Left lung (tissue), 10 donors: ENCODE measurements around the gene FAM25C. TPM values are rescaled to one million over a fixed set of nuclear protein-coding genes. Genes with fewer than 3 reads are reported as not detected.
"Not testable (repeated sequence)": the region's sequence is repeated elsewhere in the genome, so short reads cannot be mapped to it uniquely, and the experiment has no call there.

Experiments used
- ATAC-seq: fragments of 200-7000 bp; cut with Tn5 transposase; one replicate; pipeline ENCODE4 v1.9.1; 2020; ENCODE audit warnings: moderate library complexity
- DNase-seq, 4 donors: peaks; one replicate each; pipeline ENCODE4 v3.0.0-alpha.2; 2013 to 2020
- H3K27ac ChIP-seq, 2 donors: fragments of 200-600 bp; sonication (generic) in 1 of 2; one replicate each; pipeline versions ENCODE4 v1.5.0 to v1.8.0; 2020 to 2021
- H3K27me3 ChIP-seq, 2 donors: fragments of 200-600 bp; sonication (generic) in 1 of 2; one replicate each; pipeline versions ENCODE4 v1.5.0 to v1.8.0; 2020 to 2021
- H3K36me3 ChIP-seq, 2 donors: fragments of 200-600 bp; sonication (generic) in 1 of 2; one replicate each; pipeline versions ENCODE4 v1.5.0 to v1.8.0; 2020 to 2021
- H3K4me1 ChIP-seq, 2 donors: fragments of 200-600 bp; one replicate each; pipeline ENCODE4 v1.8.0; 2021
- H3K4me3 ChIP-seq, 2 donors: fragments of 200-600 bp; sonication (generic) in 1 of 2; one replicate each; pipeline versions ENCODE4 v1.5.0 to v1.8.0; 2020 to 2021; ENCODE audit warnings: mild to moderate bottlenecking in 1 of 2
- H3K9me3 ChIP-seq, 2 donors: fragments of 200-600 bp; sonication (generic) in 1 of 2; one replicate each; pipeline versions ENCODE4 v1.5.0 to v1.8.0; 2020 to 2021
- intact Hi-C, 2 donors: fragments of 100-400 bp; cut with DNase I; formaldehyde crosslinking; loops; one replicate each; pipeline versions ENCODE4 v1.11.2 to v1.14.2; 2022
- polyA plus RNA-seq, 6 donors: library from polyadenylated mRNA; unstranded; fragments of 120-200 nt; gene quantifications; one replicate each; pipeline ENCODE4 v1.2.1, GENCODE V29; 2013; ENCODE audit not compliant: insufficient read length in 6 of 6
- total RNA-seq, 2 donors: library from RNA; stranded (reverse); fragmentation: NEBNext Ultra II Directional; extraction: Animal tissue kit (Norgen Biotek cat#: 25700); gene quantifications; one replicate each; pipeline ENCODE4 v1.2.1, GENCODE V29; 2021
- donor health status: DM: no; HTN: yes; CAD: no.
- donor health status: DM: no; HTN: no; CAD: no.

Gene FAM25C
- total and polyA plus RNA-seq, 8 donors, result not detected

DNA sequence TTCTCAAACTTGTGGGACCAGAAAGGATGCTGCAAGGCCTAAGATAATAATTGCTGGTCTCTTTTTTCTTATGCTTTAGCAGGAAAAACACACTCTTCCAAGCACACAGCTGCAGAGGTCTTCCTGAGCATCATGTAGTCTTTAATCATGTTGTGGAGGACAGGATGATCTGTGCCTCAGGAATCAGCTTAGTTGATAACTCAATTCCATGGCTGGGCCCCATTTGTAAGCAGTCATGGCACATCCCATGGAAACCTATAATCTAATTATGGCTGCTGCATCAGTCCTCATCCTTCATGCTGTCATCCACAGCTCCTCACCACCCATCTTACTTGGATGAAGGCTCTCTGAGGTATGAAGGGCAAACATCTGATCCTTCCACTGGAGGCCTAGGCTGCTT is 26.5 kb downstream of the FAM25C start:
- H3K4me3 ChIP-seq, H3K27me3 ChIP-seq, H3K27ac ChIP-seq, DNase-seq, H3K36me3 ChIP-seq, H3K4me1 ChIP-seq, H3K9me3 ChIP-seq, ATAC-seq, intact Hi-C loops: not testable (repeated sequence)

DNA sequence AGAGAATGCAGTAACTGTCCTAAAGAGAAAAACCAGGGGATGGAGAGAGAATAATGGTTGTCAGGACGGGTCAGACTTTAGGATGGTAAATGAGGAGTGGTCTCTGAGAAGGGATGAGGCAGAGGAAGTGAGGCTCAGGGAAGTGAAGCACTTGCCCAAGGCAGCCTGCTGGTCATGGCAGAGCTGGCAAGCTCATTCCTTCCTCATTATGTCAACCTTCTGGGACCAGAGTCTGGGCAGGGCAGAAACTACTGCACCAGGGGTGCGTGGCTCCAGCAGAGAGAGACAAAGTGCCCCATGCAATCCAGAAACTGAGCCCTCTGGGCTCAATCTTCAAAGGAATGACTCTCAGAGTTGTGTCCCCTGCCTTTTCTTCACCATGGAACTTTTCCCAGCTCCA is 27.5 kb downstream of the FAM25C start:
- H3K36me3 ChIP-seq, H3K27me3 ChIP-seq, ATAC-seq, H3K4me1 ChIP-seq, H3K27ac ChIP-seq, DNase-seq, H3K4me3 ChIP-seq, intact Hi-C loops, H3K9me3 ChIP-seq: not testable (repeated sequence)

DNA sequence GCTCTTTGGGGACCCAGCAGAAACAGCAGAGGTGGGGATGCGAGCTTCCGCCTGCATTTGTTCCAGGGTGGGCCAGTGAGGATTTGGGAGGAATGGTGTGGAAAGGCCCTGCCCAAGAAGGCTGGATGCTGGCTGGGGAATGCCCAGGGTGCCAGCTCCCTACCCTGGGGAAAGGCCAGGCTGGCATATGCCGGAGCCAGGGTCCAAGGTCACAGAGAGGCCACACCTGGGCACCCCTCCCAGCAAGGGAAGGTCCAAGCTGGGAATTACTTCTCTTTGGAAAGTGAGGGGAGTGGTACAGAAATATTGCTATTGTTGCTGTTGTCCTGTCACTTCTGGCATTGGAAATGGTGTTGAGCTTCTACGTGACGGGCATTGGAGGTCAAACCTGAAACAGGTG is 28.0 kb downstream of the FAM25C start:
- H3K4me1 ChIP-seq, H3K27ac ChIP-seq, ATAC-seq, intact Hi-C loops, DNase-seq, H3K4me3 ChIP-seq, H3K36me3 ChIP-seq, H3K9me3 ChIP-seq, H3K27me3 ChIP-seq: not testable (repeated sequence)

DNA sequence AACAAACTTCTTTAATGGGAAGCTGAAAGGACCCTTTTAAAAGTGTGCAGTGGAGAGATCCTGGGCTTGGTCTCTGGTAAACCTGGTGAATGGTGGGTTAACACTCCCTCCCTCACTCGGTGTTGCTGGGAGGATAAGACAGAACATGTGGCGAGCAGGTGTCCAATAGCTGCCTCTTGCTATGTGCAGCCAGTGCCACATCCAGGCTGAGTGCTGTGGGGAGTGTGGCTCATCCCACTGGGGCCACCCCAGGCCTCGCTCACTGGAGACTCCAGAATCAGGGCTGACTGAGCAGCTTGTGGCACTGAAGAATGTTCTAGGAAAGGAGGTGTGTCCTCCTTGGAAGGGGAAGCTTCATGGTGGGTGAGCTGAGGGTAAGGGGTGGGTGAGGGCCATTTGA is 29.5 kb downstream of the FAM25C start:
- H3K4me1 ChIP-seq, ATAC-seq, intact Hi-C loops, H3K9me3 ChIP-seq, H3K4me3 ChIP-seq, H3K36me3 ChIP-seq, H3K27me3 ChIP-seq, H3K27ac ChIP-seq: not testable (repeated sequence)
- DNase-seq, result peak in 1 of 4 donors; percentile 26

DNA sequence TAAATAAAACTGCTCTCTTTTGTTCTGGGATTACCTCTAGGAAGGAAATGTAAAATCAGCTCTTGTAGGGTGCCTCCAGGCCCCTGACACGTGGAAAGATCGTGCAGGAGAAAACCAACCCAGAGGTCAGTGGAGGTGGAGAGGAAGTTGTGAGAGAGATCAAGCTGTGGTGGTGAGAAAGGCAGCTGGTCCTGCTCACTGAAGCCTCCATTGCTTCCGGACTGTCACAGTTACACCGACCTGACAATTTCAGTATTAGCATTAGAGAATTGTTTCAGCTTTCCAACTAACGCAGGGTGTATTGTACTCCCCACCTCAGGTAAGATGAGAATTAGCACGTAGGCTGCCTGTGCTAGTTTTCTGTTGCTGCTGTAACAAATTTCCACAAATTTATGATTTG is 30.6 kb downstream of the FAM25C start:
- intact Hi-C loops, H3K36me3 ChIP-seq, H3K27ac ChIP-seq, H3K9me3 ChIP-seq, H3K4me3 ChIP-seq, DNase-seq, ATAC-seq, H3K27me3 ChIP-seq, H3K4me1 ChIP-seq: not testable (repeated sequence)

DNA sequence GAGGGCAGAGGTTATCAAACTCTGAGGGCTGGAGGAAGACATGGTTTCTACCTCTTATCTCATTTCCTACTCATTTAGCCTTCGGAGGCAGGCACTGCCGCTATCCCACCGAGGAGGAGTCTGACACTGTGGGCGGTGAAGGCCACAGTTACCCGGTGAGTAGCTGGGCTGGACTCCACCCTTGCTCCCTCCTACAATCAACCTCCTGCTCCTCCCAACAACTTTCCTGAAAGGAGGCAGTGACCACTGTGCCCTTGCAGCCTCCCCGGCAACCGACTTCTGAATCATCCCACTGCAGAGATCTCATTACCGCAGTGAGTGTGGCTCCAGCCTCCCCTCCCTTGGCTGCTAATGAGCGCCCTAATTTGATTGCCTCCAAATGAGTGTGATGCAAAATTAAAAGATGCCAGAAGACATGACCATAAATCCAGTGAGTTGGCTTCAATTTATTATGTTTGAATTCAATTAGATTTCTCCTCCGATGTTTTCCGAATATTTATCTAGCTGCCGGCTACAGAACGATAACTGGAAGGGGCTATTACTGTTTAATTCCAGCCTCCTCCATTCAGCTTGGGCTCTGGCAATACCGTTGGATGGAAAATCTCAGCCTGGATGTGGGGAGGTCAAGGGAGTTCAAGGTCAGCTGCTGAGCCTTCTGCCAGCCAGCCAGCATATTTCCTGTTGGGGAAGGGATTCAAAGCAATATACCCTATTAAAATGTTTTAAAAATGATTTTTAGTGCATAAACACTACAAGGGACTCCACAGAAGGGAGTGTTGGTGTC is 35.1 kb downstream of the FAM25C start:
- DNase-seq, intact Hi-C loops, H3K4me1 ChIP-seq, H3K27ac ChIP-seq, H3K4me3 ChIP-seq, H3K36me3 ChIP-seq, H3K27me3 ChIP-seq, H3K9me3 ChIP-seq: not testable (repeated sequence)
- ATAC-seq, result peak; percentile 71

DNA sequence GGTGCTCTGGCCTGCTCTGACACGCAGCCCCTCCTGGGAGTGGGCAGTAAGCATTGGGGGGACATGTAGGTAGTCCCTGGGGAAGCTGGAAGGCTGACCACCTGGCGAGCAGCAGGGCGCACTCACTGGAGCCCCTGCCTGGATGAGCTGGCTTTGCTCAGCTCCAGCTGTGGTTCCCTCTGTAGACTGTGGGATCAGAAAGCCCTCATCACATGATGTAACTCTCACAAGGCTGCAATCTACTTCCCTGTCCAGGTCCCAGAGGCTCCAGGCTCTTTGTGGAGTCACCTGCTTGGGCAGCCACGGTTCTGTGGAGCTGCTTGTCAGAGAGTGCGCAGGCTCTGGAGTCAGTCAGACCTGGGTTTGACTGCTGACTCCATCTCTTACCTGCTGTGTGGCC is 36.8 kb downstream of the FAM25C start:
- H3K4me1 ChIP-seq, H3K4me3 ChIP-seq, intact Hi-C loops, H3K36me3 ChIP-seq, H3K9me3 ChIP-seq, DNase-seq, H3K27ac ChIP-seq, ATAC-seq, H3K27me3 ChIP-seq: not testable (repeated sequence)

DNA sequence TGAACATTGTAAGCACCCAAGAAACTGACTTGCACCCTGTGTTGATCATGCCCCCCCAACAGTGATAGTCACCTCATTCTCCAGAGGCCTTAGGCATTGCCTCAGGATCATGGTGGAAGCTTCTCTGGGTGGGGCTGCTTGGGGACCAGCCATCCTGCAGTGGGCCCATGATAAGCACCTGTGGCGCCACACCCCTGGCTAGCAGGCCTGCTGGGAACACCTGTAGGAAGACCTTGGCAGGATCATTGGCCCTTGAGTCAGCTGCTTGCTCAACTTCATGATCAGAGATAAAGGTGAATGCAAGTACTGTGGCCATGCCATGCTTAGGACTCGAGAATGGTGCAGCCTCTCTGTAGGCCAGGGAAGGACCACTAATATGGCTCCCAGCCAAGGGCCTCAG is 38.9 kb downstream of the FAM25C start:
- H3K9me3 ChIP-seq, DNase-seq, H3K36me3 ChIP-seq, H3K4me1 ChIP-seq, H3K27ac ChIP-seq, H3K27me3 ChIP-seq, H3K4me3 ChIP-seq, intact Hi-C loops, ATAC-seq: not testable (repeated sequence)

DNA sequence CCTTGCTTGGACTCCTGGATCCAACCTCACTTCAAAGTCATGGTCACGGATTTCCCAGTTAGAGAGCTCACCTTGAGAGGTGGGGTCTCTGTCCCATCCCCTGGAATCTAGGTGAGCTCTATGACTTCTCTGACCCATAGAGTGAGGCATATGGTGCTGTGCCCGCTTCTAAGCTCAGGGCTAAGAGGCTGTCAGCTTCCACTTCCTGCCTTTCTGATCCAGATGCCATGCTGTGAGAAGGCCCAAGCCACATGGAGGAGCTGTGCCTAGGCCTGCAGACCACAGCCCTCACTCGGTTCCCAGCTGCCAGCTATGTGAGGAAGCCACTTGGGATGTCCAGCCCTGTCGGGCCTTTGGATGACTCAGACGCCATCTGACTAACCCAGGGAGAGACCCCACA is 39.9 kb downstream of the FAM25C start:
- H3K4me3 ChIP-seq, intact Hi-C loops, DNase-seq, H3K36me3 ChIP-seq, ATAC-seq, H3K9me3 ChIP-seq, H3K4me1 ChIP-seq, H3K27ac ChIP-seq, H3K27me3 ChIP-seq: not testable (repeated sequence)

DNA sequence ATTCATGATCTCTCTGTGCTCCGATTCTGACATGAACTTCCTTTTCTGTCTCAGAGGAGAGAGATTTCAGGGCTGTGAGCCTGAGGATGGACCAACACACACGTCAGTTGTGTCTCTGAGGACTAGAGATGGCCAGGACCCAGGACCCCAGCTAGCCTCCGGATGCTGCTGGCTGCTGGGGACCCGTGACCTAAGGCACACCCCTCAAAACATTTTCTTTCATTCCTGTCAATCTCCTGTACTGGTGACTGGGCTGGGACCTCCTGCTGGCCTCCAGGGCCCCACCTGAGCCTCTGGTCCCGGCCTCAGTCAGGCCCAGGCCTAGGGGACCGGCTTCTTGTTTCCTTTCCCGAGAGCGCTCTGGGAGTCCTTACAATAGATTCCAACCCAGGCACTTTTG is 42.4 kb downstream of the FAM25C start:
- intact Hi-C loops, H3K4me3 ChIP-seq, H3K9me3 ChIP-seq, H3K27ac ChIP-seq, H3K36me3 ChIP-seq, DNase-seq, H3K27me3 ChIP-seq, H3K4me1 ChIP-seq, ATAC-seq: not testable (repeated sequence)

DNA sequence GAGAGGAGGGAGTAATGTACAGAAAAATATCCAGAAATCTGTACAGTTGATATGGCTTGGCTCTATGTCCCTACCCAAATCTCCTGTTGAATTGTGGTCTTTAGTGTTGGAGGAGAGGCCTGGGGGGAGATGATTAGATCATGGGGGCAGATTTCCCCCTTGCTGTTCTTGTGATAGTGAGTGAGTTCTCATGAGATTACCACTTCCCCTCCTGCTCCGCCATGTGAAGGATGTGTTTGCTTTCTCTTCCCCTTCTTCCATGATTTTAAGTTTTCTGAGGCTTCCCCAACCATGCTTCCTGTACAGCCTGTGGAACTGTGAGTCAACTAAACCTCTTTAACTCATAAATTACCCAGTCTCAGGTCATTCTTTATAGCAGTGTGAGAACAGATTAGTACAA is 52.2 kb downstream of the FAM25C start:
- H3K36me3 ChIP-seq, H3K27me3 ChIP-seq, H3K9me3 ChIP-seq, H3K27ac ChIP-seq, H3K4me3 ChIP-seq, H3K4me1 ChIP-seq, intact Hi-C loops, DNase-seq: not testable (repeated sequence)
- peak; percentile 38 for ATAC-seq
